B cell (primary cell): ENCODE measurements around the gene HAND2.

Experiments used
- CTCF ChIP-seq: fragments of 200-600 bp; IDR thresholded peaks from one replicate; pipeline ENCODE4 v1.8.0; 2022; ENCODE audit warnings: antibody characterized with exemption, mild to moderate bottlenecking
- EZH2 ChIP-seq: IDR thresholded peaks from 2 replicates; pipeline ENCODE4 v1.6.1; 2012; ENCODE audit warnings: borderline replicate concordance, low read depth, mild to moderate bottlenecking, moderate library complexity, low read length; ENCODE audit not compliant: insufficient read depth, poor library complexity, severe bottlenecking

GRCh38 chr4:173489514-173489913, 40.5 kb downstream of the HAND2 start:
- TF ChIP-seq CTCF (no peak), EZH2 (no peak)
